HCT116 (cell line): ENCODE results near the gene PDIK1L. TPM values are rescaled to one million over a fixed set of nuclear protein-coding genes. Genes with fewer than 3 reads are reported as not detected.

Source experiments
- ATAC-seq: fragments of 200-7000 bp; cut with Tn5 transposase; 2 replicates; pipeline ENCODE4 v1.9.1; 2020; ENCODE audit warnings: mild to moderate bottlenecking, moderate library complexity
- BruUV-seq: library from RNA; stranded (reverse); fragments of 400-500 nt; replicated peaks from 2 replicates; lab custom pipeline; 2021; lab: Mats Ljungman, UMichigan
- CTCF ChIA-PET: fragments of 300-600 bp; sonication (Branson Sonifier 250); formaldehyde crosslinking; loops from one replicate; lab custom pipeline; 2021; ENCODE audit warnings: antibody characterized with exemption; lab: Charles Lee
- POLR2A ChIA-PET: fragments of 300-600, 350-600 bp; sonication (Branson Sonifier 250); formaldehyde crosslinking; loops from one replicate; lab custom pipeline; 2021; ENCODE audit warnings: antibody characterized with exemption; lab: Charles Lee
- RAD21 ChIA-PET, 2 experiments: fragments of 300-600 bp; sonication (Branson Sonifier 250); formaldehyde crosslinking; loops; one replicate each; lab custom pipeline; 2023; ENCODE audit warnings: low total read pairs in 2 of 2; ENCODE audit not compliant: uncharacterized antibody in 2 of 2, unreplicated experiment in 2 of 2, low non-redundant PET in 1 of 2; lab: Charles Lee
- DNase-seq: peaks from one replicate; pipeline ENCODE4 v3.0.0-alpha.2; 2010; ENCODE audit warnings: low read depth, low spot score
- H2AFZ ChIP-seq: fragments of 200-600 bp; shearing (Covaris generic), sonication (generic); 2 replicates; pipeline ENCODE4 v1.6.1; 2017; ENCODE audit warnings: low read depth, mixed run types, mixed read lengths, antibody characterized with exemption, low read length; ENCODE audit not compliant: poor library complexity, severe bottlenecking
- H3K27ac ChIP-seq: 2 replicates; pipeline ENCODE4 v1.5.1; 2012; ENCODE audit warnings: low read depth, low read length
- H3K27me3 ChIP-seq: fragments of 200-600 bp; sonication (generic); 2 replicates; pipeline ENCODE4 v1.6.1; 2016; ENCODE audit warnings: mixed run types, low read length, mixed read lengths; ENCODE audit not compliant: insufficient read depth
- H3K36me3 ChIP-seq, 2 experiments: fragments of 200-500 bp in 1 of 2; fragments of 200-600 bp in 1 of 2; sonication (Bioruptor generic) in 1 of 2; sonication (generic) in 1 of 2; 2 replicates each; pipeline versions ENCODE4 v1.5.1 to v1.6.1; 2014 to 2016; ENCODE audit warnings: low read length in 2 of 2, inconsistent platforms in 1 of 2, mixed read lengths in 1 of 2, mixed run types in 1 of 2; ENCODE audit not compliant: insufficient read depth in 2 of 2, control insufficient read depth in 1 of 2
- H3K4me1 ChIP-seq, 2 experiments: fragments of 200-600 bp in 1 of 2; sonication (generic) in 1 of 2; 2 replicates each; pipeline versions ENCODE4 v1.5.1 to v1.6.1; 2012 to 2017; ENCODE audit warnings: low read length in 2 of 2, inconsistent platforms in 1 of 2, mild to moderate bottlenecking in 1 of 2, mixed read lengths in 1 of 2, mixed run types in 1 of 2, moderate library complexity in 1 of 2; ENCODE audit not compliant: insufficient read depth in 2 of 2, control insufficient read depth in 1 of 2
- H3K4me2 ChIP-seq: fragments of 200-600 bp; sonication (generic); 2 replicates; pipeline ENCODE4 v1.6.1; 2017; ENCODE audit warnings: mixed run types, low read length, mixed read lengths
- H3K4me3 ChIP-seq, 2 experiments: fragments of 200-600 bp in 1 of 2; sonication (generic) in 1 of 2; replicated peaks in 1 of 2; 2 replicates each; pipeline ENCODE4 v1.5.1; 2011 to 2016; ENCODE audit warnings: low read length in 2 of 2, control low read depth in 1 of 2, low read depth in 1 of 2, mild to moderate bottlenecking in 1 of 2, mixed read lengths in 1 of 2, mixed run types in 1 of 2
- H3K79me2 ChIP-seq: fragments of 200-600 bp; sonication (generic); 2 replicates; pipeline ENCODE4 v1.6.1; 2017; ENCODE audit warnings: mild to moderate bottlenecking, mixed run types, low read length, moderate library complexity, mixed read lengths; ENCODE audit not compliant: insufficient read depth
- H3K9ac ChIP-seq: fragments of 200-600 bp; sonication (generic); 2 replicates; pipeline ENCODE4 v1.6.1; 2016; ENCODE audit warnings: low read length, mixed read lengths
- H3K9me2 ChIP-seq: fragments of 200-600 bp; sonication (generic), shearing (Covaris generic); 2 replicates; pipeline ENCODE4 v1.6.1; 2017; ENCODE audit warnings: mixed run types, mild to moderate bottlenecking, moderate library complexity; ENCODE audit not compliant: insufficient read depth
- H3K9me3 ChIP-seq, 2 experiments: fragments of 200-500 bp in 1 of 2; fragments of 200-600 bp in 1 of 2; sonication (Bioruptor generic) in 1 of 2; sonication (generic) in 1 of 2; 2 replicates each; pipeline ENCODE4 v1.6.1; 2014 to 2017; ENCODE audit warnings: low read length in 2 of 2, mixed read lengths in 2 of 2, inconsistent platforms in 1 of 2, low read depth in 1 of 2, mild to moderate bottlenecking in 1 of 2, mixed run types in 1 of 2, moderate library complexity in 1 of 2; ENCODE audit not compliant: control insufficient read depth in 1 of 2, insufficient read depth in 1 of 2
- H4K20me1 ChIP-seq: fragments of 200-600 bp; sonication (generic), shearing (Covaris generic); 2 replicates; pipeline ENCODE4 v1.6.1; 2017; ENCODE audit warnings: mixed run types, mild to moderate bottlenecking, moderate library complexity; ENCODE audit not compliant: insufficient read depth
- ATF3 ChIP-seq: IDR thresholded peaks from 2 replicates; pipeline ENCODE4 v1.6.1; 2012
- CEBPB ChIP-seq: IDR thresholded peaks from 2 replicates; pipeline ENCODE4 v1.6.1; 2012; ENCODE audit warnings: low read depth
- CTCF ChIP-seq, 3 experiments: fragments of 200-600 bp in 1 of 3; sonication (generic) in 1 of 3; IDR thresholded peaks in 2 of 3; conservative IDR thresholded peaks in 1 of 3; 2 replicates each; pipeline ENCODE4 v1.5.1; 2012 to 2017; ENCODE audit warnings: low read depth in 2 of 3, low read length in 2 of 3, antibody characterized with exemption in 1 of 3, borderline replicate concordance in 1 of 3, control low read depth in 1 of 3, mild to moderate bottlenecking in 1 of 3, mixed read lengths in 1 of 3, mixed run types in 1 of 3, moderate library complexity in 1 of 3; ENCODE audit not compliant: insufficient read depth in 1 of 3
- EGR1 ChIP-seq: IDR thresholded peaks from 2 replicates; pipeline ENCODE4 v1.6.1; 2012; ENCODE audit warnings: low read depth
- ELF1 ChIP-seq: IDR thresholded peaks from 2 replicates; pipeline ENCODE4 v1.6.1; 2012; ENCODE audit warnings: low read depth, borderline replicate concordance
- EZH2 ChIP-seq: fragments of 200-600 bp; sonication (generic); IDR thresholded peaks from 2 replicates; pipeline ENCODE4 v1.6.1; 2017; ENCODE audit warnings: antibody characterized with exemption, mixed run types
- EZH2phosphoT487 ChIP-seq: fragments of 200-600 bp; IDR thresholded peaks from 2 replicates; pipeline ENCODE4 v1.6.1; 2018; ENCODE audit warnings: antibody characterized with exemption, borderline replicate concordance
- POLR2AphosphoS5 ChIP-seq: IDR thresholded peaks from 2 replicates; pipeline ENCODE4 v1.6.1; 2011; ENCODE audit warnings: mild to moderate bottlenecking, low read depth, low read length, moderate library complexity
- RAD21 ChIP-seq: IDR thresholded peaks from 2 replicates; pipeline ENCODE4 v1.6.1; 2012; ENCODE audit warnings: low read depth, mild to moderate bottlenecking
- REST ChIP-seq: IDR thresholded peaks from 2 replicates; pipeline ENCODE4 v1.6.1; 2012; ENCODE audit warnings: low read depth
- YY1 ChIP-seq: IDR thresholded peaks from 2 replicates; pipeline ENCODE4 v1.6.1; 2011; ENCODE audit warnings: low read length, low read depth, moderate library complexity, mild to moderate bottlenecking; ENCODE audit not compliant: insufficient replicate concordance; ENCODE audit errors: extremely low read depth
- intact Hi-C: fragments of 100-400 bp; cut with micrococcal nuclease; formaldehyde crosslinking; loops from 2 replicates; pipeline ENCODE4 v1.10.0; 2022
- total RNA-seq: library from RNA; stranded (reverse); gene quantifications from one replicate; pipeline ENCODE4 v1.2.1, GENCODE V29; 2021; ENCODE audit not compliant: unreplicated experiment

PDIK1L gene
- total RNA-seq, 1 experiment from 2014 or later, result 8.8 TPM

- ChIA-PET CTCF (no interaction called here), POLR2A (no interaction called here), RAD21 (no interaction called here)
- no peaks in the 10 kb centered on the region for H3K9me3 ChIP-seq
- H3K9ac ChIP-seq, result no peak within 1 kb of the TSS
- no peaks in the 10 kb centered on the region for H3K4me1 ChIP-seq
- H3K4me3 ChIP-seq, result no peak within 1 kb of the TSS
- no peak within 1 kb of the TSS for H2AFZ ChIP-seq
- no TSS peak for BruUV-seq
- H3K4me2 ChIP-seq, result no peak within 1 kb of the TSS
- H3K79me2 ChIP-seq, result no peaks in the 10 kb centered on the region
- no peak for DNase-seq
- H3K36me3 ChIP-seq, result no peaks in the 10 kb centered on the region
- no peaks in the 10 kb centered on the region for H3K9me2 ChIP-seq
- TF ChIP-seq ATF3 (no peak), CEBPB (no peak), ELF1 (no peak), CTCF (IDR thresholded peaks at IDR 0.05 in 2 of 3, conservative IDR thresholded peaks at IDR 0.05 in 1 of 3; ENCODE audit: borderline replicate concordance in 1 of 3, insufficient read depth in 1 of 3, low read depth in 2 of 3, low read length in 2 of 3) (no peak), EGR1 (no peak), EZH2phosphoT487 (no peak), RAD21 (no peak), POLR2AphosphoS5 (no peak), YY1 (no peak), EZH2 (no peak), REST (no peak)
- no peak within 1 kb of the TSS for H3K27ac ChIP-seq
- intact Hi-C loops, result no loop called here
- no peaks in the 10 kb centered on the region for H4K20me1 ChIP-seq
- no peaks in the 10 kb centered on the region; the same call in 1 of the 2 replicates for H3K27me3 ChIP-seq
- no peak for ATAC-seq
Observed at GRCh38 chr1:26067432-26067911, 44.2 kb upstream of the PDIK1L start, which contains the start of gene TRIM63. Gene TRIM63 (minus strand): TSS chr1:26067630. CDS start chr1:26067494, 136 bp downstream.
